GM19324 (cell line): Measurements from ENCODE around the gene KRTAP10-5.

Experiments used
- ATAC-seq: cut with Tn5 transposase; IDR thresholded peaks from one replicate; pipeline ENCODE4 v1.9.1; 2021; ENCODE audit warnings: mild to moderate bottlenecking, moderate library complexity; ENCODE audit not compliant: unreplicated experiment, low FRiP score

Gene KRTAP10-5

DNA sequence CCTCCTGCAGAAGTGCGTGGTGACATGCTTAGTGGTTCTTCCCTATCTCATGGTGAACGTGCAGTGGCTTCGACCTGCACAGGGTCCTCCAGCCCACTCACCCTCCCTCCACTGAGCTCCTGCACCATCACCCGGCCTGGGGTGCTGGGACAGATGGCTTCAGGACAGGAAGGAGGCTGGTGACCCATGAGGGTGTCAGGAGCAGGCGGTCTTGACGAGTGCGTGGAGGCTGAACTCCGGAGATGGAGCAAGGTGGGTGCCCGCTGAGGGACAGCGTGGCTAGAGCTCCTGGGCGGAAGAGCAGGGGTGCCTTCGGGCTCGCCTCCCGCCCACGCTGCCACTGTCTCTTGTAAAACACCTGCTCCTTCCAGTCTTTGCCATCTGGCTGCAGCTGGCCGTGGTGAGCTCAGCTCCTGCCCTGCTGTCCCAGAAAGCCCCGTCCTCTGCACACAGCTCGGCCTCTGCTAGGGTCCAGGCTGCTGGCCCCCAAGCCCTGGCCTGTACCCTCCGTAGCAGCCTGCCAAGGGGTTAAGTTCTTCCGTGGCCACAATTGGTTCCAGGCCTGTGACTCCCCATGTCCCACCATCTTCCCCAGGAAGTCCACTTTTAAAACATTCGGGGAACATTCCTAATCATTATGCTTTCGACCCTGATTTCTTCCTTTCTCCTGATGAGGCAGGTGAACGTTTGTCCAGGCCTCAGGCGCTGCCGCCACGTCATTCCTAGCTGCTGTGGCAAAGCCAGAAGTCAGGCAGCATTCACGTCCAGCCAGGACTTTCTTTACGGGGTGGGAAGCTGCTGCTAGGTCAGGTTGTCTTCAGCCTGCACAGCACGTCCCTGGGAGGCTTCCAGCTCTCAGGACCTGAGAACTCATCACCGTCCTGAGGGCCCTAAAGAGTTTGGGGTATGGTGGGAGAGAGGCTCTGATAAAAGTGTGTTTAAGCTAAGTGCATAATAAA is 48.5 kb downstream of the KRTAP10-5 start:
- ATAC-seq, result no peak

DNA sequence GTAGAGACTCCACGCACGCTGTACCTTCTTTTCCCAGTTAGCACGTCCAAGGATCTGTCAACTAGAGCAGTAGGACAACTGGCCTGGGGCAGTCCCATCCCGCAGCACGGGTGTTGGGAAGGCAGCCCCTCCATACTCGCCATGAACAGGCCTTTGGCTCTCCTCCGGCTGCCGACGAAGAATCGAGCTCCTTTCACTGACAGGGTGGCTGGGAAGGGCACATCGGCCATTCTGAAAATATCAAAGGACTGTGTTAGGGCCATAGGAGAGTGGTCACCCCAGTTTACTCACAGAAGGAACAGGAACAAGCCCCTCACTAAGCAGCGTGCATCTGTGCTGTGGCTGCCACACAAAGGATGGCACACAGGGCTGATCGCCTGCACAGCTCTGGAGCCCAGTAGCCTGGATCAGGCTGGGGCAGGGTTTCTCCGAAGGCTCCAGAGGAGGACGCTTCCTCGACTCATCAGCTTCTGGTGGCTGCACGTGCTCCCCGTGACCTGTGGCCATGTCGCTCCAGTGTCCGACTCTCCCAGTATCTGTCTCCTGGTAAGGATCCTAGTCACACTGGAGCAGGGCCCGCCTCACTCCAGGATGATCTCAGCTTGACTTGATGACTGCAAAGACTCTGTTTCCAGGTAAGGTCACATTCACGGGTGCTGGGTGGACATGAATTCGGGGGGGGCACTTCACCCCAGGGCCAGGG is 49.4 kb downstream of the KRTAP10-5 start:
- ATAC-seq, result no peak

DNA sequence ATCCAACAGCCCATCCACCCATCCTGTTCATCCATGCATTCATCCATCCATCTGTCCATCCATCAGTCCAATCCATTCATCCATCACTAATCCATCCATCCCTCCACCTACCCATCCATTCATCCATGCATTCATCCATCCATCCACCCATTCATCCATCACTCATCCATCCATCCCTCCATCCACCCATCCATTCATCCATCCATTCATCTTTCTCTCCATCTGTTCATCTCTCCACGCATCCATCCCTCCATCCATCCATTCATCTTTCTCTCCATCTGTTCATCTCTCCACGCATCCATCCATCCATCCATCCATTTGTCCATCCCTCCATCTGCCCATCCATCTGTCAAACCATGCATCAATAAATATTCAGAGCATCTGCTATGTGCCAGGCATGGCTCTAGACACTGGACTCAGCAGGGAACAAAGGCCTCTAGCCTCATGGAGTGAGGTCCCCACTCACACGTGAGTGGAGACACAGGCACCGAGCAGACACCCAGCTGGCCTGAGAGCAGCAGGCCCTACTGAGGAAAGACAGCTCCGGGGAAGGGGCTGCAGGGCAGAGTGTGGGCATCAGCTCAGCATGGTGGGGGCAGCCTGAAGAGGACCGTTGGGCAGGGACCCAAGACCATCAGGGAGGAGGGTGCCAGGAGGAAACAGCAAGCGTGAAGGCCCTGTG is 50.0 kb downstream of the KRTAP10-5 start:
- no peak for ATAC-seq

DNA sequence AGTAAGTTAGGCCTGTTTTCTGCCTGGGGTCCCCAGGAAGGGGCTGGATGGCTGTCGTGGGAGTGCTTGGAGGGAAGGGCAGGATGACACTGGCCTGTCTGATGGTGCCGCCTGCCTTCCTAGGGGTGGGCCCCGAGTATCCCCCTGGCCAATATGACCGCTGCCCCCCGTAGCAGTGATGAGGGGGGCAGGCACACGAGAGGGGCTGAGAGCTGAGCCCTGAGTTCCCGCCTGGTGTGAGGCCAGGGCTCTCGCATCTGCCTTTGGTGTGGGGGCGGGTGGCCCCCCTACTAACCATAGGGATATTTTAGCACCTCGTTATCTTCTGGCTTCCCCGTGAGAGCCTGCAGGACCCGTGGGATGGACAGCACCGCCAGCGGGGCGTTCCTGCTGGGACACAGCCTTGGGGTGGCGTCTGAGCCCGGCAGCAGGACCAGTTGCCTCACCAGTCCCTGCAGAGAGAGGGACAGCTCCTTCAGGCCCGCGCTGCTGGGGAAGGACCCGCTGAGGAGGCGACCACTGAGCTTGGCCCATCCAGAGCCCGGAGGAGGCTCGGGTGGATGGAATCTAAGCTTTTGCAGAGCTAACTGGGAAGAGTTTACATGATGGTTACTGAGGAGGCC is 50.8 kb downstream of the KRTAP10-5 start:
- no peak for ATAC-seq
